ENCODE results near the gene SAP30BP. TPM values are rescaled to one million over a fixed set of nuclear protein-coding genes. Genes with fewer than 3 reads are reported as not detected.

Gene SAP30BP
- polyA plus RNA-seq, 1 donor (not counting 4 experiments of a cell fraction or from before 2014, with no cell fraction given) = 99.0 TPM

- Histone ChIP-seq H3K4me1 (ENCODE audit: control insufficient read depth, extremely low read depth, insufficient read depth, low read length) (peaks cover 15% of the 10 kb centered on the region), H3K79me2 (ENCODE audit: control insufficient read depth, insufficient read depth, low read length) (no peaks in the 10 kb centered on the region), H3K27me3 (ENCODE audit: control insufficient read depth, extremely low read depth, insufficient read depth, low read length) (no peaks in the 10 kb centered on the region), H3K4me3 (ENCODE audit: control insufficient read depth in 2 of 3, extremely low read depth in 1 of 3, insufficient read depth in 2 of 3, low read depth in 1 of 3, low read length in 3 of 3) (no peak overlapping the region), H3K27ac (ENCODE audit: control insufficient read depth, insufficient read depth, low read length) (no peak overlapping the region), H4K20me1 (ENCODE audit: control insufficient read depth, extremely low read depth, insufficient read depth, low read length) (peaks cover 3% of the 10 kb centered on the region), H3K9me3 (ENCODE audit: control insufficient read depth, low read depth, low read length) (no peaks in the 10 kb centered on the region), H3K4me2 (ENCODE audit: control insufficient read depth, extremely low read depth, insufficient read depth, low read depth, low read length) (no peak overlapping the region), H3K36me3 (ENCODE audit: control insufficient read depth in 2 of 2, extremely low read depth in 1 of 2, insufficient read depth in 2 of 2, low read length in 2 of 2) (peaks cover 6 to 11% of the 10 kb centered on the region in 2 experiments), H3K9ac (ENCODE audit: control insufficient read depth, extremely low read depth, insufficient read depth, low read length) (no peak overlapping the region), H2AFZ (ENCODE audit: control insufficient read depth, low read length) (no peak overlapping the region), H3K9me1 (ENCODE audit: control insufficient read depth, extremely low read depth, insufficient read depth, low read length) (no peaks in the 10 kb centered on the region)
- DNase-seq (ENCODE audit: low read depth, low spot score) (no peak), FAIRE-seq (no peak)
- dilution Hi-C loops (cut with MboI; ENCODE audit: extremely low pct_ligation_motif_present, low sequenced_read_pairs) = no loop called here
- TF ChIP-seq, protein P1, sequence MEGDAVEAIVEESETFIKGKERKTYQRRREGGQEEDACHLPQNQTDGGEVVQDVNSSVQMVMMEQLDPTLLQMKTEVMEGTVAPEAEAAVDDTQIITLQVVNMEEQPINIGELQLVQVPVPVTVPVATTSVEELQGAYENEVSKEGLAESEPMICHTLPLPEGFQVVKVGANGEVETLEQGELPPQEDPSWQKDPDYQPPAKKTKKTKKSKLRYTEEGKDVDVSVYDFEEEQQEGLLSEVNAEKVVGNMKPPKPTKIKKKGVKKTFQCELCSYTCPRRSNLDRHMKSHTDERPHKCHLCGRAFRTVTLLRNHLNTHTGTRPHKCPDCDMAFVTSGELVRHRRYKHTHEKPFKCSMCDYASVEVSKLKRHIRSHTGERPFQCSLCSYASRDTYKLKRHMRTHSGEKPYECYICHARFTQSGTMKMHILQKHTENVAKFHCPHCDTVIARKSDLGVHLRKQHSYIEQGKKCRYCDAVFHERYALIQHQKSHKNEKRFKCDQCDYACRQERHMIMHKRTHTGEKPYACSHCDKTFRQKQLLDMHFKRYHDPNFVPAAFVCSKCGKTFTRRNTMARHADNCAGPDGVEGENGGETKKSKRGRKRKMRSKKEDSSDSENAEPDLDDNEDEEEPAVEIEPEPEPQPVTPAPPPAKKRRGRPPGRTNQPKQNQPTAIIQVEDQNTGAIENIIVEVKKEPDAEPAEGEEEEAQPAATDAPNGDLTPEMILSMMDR (optimal IDR thresholded peaks at IDR 0.05 in 1 of 3, IDR thresholded peaks at IDR 0.05 in 1 of 3, conservative IDR thresholded peaks at IDR 0.05 in 1 of 3; ENCODE audit: extremely low read depth in 1 of 3, insufficient read depth in 2 of 3, low read length in 3 of 3) = no peak
- no peak for TF ChIP-seq EZH2 (IDR thresholded peaks at IDR 0.05; ENCODE audit: low read length)
These were observed 36.8 kb upstream of the SAP30BP start for GRCh38 chr17:75630071-75630917.

DNA sequence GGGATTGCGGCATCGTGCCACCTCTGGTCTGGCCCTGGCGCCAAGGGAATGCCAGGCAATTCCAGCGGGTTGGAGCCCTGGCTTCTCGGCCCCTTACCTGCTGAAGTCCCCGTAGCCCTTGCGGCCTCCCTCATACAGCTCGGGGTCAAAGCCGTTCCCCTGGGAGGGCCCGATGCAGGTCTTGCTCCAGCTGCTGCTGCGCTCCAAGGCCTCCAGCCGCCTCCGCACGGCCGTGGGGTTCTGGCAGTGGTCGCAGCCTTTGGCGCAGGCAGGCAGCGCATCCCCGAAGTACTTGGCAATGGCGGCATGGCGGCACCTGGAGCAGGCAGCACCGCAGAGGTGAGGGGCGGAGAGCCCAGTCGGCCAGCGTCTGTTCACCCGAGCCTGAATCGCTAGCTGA, 35.8 kb upstream of the SAP30BP start:
- H3K79me2 ChIP-seq (ENCODE audit: control insufficient read depth, insufficient read depth, low read length) = no peaks in the 10 kb centered on the region
- DNase-seq (ENCODE audit: low read depth, low spot score) (no peak), FAIRE-seq (no peak)
- no peak overlapping the region for H3K4me2 ChIP-seq (ENCODE audit: control insufficient read depth, extremely low read depth, insufficient read depth, low read depth, low read length)
- H3K9me1 ChIP-seq (ENCODE audit: control insufficient read depth, extremely low read depth, insufficient read depth, low read length) = no peaks in the 10 kb centered on the region
- H4K20me1 ChIP-seq (ENCODE audit: control insufficient read depth, extremely low read depth, insufficient read depth, low read length) = peaks cover 3% of the 10 kb centered on the region
- dilution Hi-C loops (cut with MboI; ENCODE audit: extremely low pct_ligation_motif_present, low sequenced_read_pairs) = no loop called here
- H2AFZ ChIP-seq (ENCODE audit: control insufficient read depth, low read length) = no peak overlapping the region
- no peak overlapping the region for H3K9ac ChIP-seq (ENCODE audit: control insufficient read depth, extremely low read depth, insufficient read depth, low read length)
- peaks cover 7 to 8% of the 10 kb centered on the region in 2 experiments for H3K36me3 ChIP-seq (ENCODE audit: control insufficient read depth in 2 of 2, extremely low read depth in 1 of 2, insufficient read depth in 2 of 2, low read length in 2 of 2)
- TF ChIP-seq, protein P1 (optimal IDR thresholded peaks at IDR 0.05 in 1 of 3, IDR thresholded peaks at IDR 0.05 in 1 of 3, conservative IDR thresholded peaks at IDR 0.05 in 1 of 3; ENCODE audit: extremely low read depth in 1 of 3, insufficient read depth in 2 of 3, low read length in 3 of 3) = no peak
- no peak for TF ChIP-seq EZH2 (IDR thresholded peaks at IDR 0.05; ENCODE audit: low read length)
- no peak overlapping the region for H3K4me3 ChIP-seq (ENCODE audit: control insufficient read depth in 2 of 3, extremely low read depth in 1 of 3, insufficient read depth in 2 of 3, low read depth in 1 of 3, low read length in 3 of 3)
- peaks cover 15% of the 10 kb centered on the region for H3K4me1 ChIP-seq (ENCODE audit: control insufficient read depth, extremely low read depth, insufficient read depth, low read length)
- H3K27ac ChIP-seq (ENCODE audit: control insufficient read depth, insufficient read depth, low read length) = no peak overlapping the region
- H3K9me3 ChIP-seq (ENCODE audit: control insufficient read depth, low read depth, low read length) = no peaks in the 10 kb centered on the region
- no peaks in the 10 kb centered on the region for H3K27me3 ChIP-seq (ENCODE audit: control insufficient read depth, extremely low read depth, insufficient read depth, low read length)

Measured in keratinocyte (primary cell).